K562 (cell line): Measurements from ENCODE around the gene CDHR2. TPM values are rescaled to one million over a fixed set of nuclear protein-coding genes. Genes with fewer than 3 reads are reported as not detected.

Experiments used
- ATF2 ChIP-seq: sonication (generic); formaldehyde crosslinking; IDR thresholded peaks from 2 replicates; pipeline ENCODE4 v1.8.1; 2022; ENCODE audit warnings: missing genetic modification reagents
- BACH1 ChIP-seq: fragments of 200-800 bp; sonication (Bioruptor generic); IDR thresholded peaks from 2 replicates; pipeline ENCODE4 v1.6.1; 2016; ENCODE audit warnings: missing genetic modification characterization, missing compliant biosample characterization
- E2F3 ChIP-seq: fragments of 250-450 bp; sonication (Bioruptor Pico); IDR thresholded peaks from 2 replicates; pipeline ENCODE4 v1.4.0; 2020; ENCODE audit warnings: mild to moderate bottlenecking
- ESRRA ChIP-seq: fragments of 450-650 bp; IDR thresholded peaks from 2 replicates; pipeline ENCODE4 v1.6.1; 2014; ENCODE audit warnings: low read depth, mild to moderate bottlenecking, moderate library complexity, borderline replicate concordance
- KAT7 ChIP-seq: sonication (generic); formaldehyde crosslinking; IDR thresholded peaks from 2 replicates; pipeline ENCODE4 v1.8.0; 2022; ENCODE audit warnings: missing genetic modification reagents, mild to moderate bottlenecking, borderline replicate concordance
- LEF1 ChIP-seq: fragments of 450-650 bp; IDR thresholded peaks from 2 replicates; pipeline ENCODE4 v1.6.1; 2016; ENCODE audit warnings: mild to moderate bottlenecking
- PRDM10 ChIP-seq: fragments of 450-650 bp; IDR thresholded peaks from 2 replicates; pipeline ENCODE4 v1.6.1; 2018; ENCODE audit not compliant: partially characterized antibody
- RB1 ChIP-seq: fragments of 450-650 bp; IDR thresholded peaks from 2 replicates; pipeline ENCODE4 v1.6.1; 2017; ENCODE audit warnings: low read depth, mild to moderate bottlenecking
- RBM14 ChIP-seq: fragments of 200-400 bp; formaldehyde crosslinking; IDR thresholded peaks from 2 replicates; pipeline ENCODE4 v1.6.1; 2018; ENCODE audit warnings: low read depth, mild to moderate bottlenecking, low read length, moderate library complexity, borderline replicate concordance; ENCODE audit not compliant: insufficient read depth
- USF2 ChIP-seq: sonication (generic); formaldehyde crosslinking; IDR thresholded peaks from 2 replicates; pipeline ENCODE4 v1.5.0; 2020; ENCODE audit warnings: missing genetic modification reagents
- ZNF253 ChIP-seq: fragments of 250-450 bp; sonication (Bioruptor Pico); conservative IDR thresholded peaks from 2 replicates; pipeline ENCODE4 v1.6.1; 2021; ENCODE audit warnings: mild to moderate bottlenecking
- polyA plus RNA-seq, 8 experiments: library from polyadenylated mRNA; depleted of rRNA in 4 of 8; stranded (reverse) in 5 of 8; unstranded in 3 of 8; fragments of >200 nt; fragmentation: Nextera tagmentation in 2 of 8; fragmentation: Illumina TruSeq in 1 of 8; extraction: Ambion mirVana in 2 of 8; extraction: Trizol in 1 of 8; gene quantifications; 2 replicates each; pipeline versions ENCODE4 v1.2.1 to v1.2.3, GENCODE V29; 2011 to 2014; ENCODE audit warnings: inconsistent platforms in 1 of 8, missing spikeins in 1 of 8
- total RNA-seq, 7 experiments: library from RNA; depleted of rRNA in 6 of 7; stranded (reverse); fragments of >200 nt in 6 of 7; fragmentation: Illumina TruSeq in 2 of 7; extraction: Trizol in 2 of 7; gene quantifications; 2 replicates each; pipeline versions ENCODE4 v1.2.1 to v1.2.3, GENCODE V29; 2011 to 2021; ENCODE audit warnings: low replicate concordance in 1 of 7

Gene CDHR2
- total and polyA plus RNA-seq, 9 of the 15 experiments (the other 6 are each of a cell fraction or from before 2014, with no cell fraction given) = 0.01 to 0.62 (median 0.09) TPM; not detected in 2

GRCh38 chr5:176536132-176536901 is 12.8 kb upstream of the CDHR2 start (continued):
- TF ChIP-seq ATF2 (CRISPR knock-in tag) = no peak
- peak; percentile 77 for TF ChIP-seq ESRRA
- TF ChIP-seq ZNF253 (CRISPR knock-in tag) = no peak
- peak; percentile 58 for TF ChIP-seq PRDM10
- TF ChIP-seq KAT7 (CRISPR knock-in tag) = no peak
- no peak for TF ChIP-seq USF2 (CRISPR knock-in tag)
- peak; percentile 31; the same call in 1 of the 2 replicates for TF ChIP-seq RB1
- no peak for TF ChIP-seq RBM14
- no peak for TF ChIP-seq LEF1
- TF ChIP-seq E2F3 (CRISPR knock-in tag) = no peak
- no peak for TF ChIP-seq BACH1 (tag)
